Body of pancreas (tissue), 4 donors: ENCODE results near the gene SCN4A. TPM values are rescaled to one million over a fixed set of nuclear protein-coding genes. Genes with fewer than 3 reads are reported as not detected.

Experiments
- ATAC-seq: fragments of 150-250 bp; one replicate; pipeline ENCODE4 v1.9.1; 2016
- DNase-seq, 4 donors: peaks; one replicate each; pipeline ENCODE4 v3.0.0-alpha.2; 2019
- H3K27ac ChIP-seq, 4 donors: fragments of 200-600 bp; sonication (generic); 1 replicate in 3 of 4; 2 replicates in 1 of 4; pipeline versions ENCODE4 v1.5.1 to v1.6.1; 2016 to 2019; ENCODE audit warnings: mild to moderate bottlenecking in 1 of 4, mixed read lengths in 1 of 4, moderate library complexity in 1 of 4
- H3K27me3 ChIP-seq, 2 donors: fragments of 200-600 bp; sonication (generic); one replicate each; pipeline ENCODE4 v1.6.0; 2016; ENCODE audit warnings: mild to moderate bottlenecking in 1 of 2
- H3K36me3 ChIP-seq, 2 donors: fragments of 200-600 bp; sonication (generic); replicated peaks in 1 of 2; 2 replicates each; pipeline ENCODE4 v1.5.1; 2016; ENCODE audit warnings: low read depth in 2 of 2; ENCODE audit not compliant: insufficient read depth in 1 of 2
- H3K4me1 ChIP-seq: fragments of 200-600 bp; sonication (generic); one replicate; pipeline ENCODE4 v1.6.0; 2016
- H3K4me3 ChIP-seq, 2 donors: fragments of 200-600 bp; sonication (generic); 1 replicate in 1 of 2; 2 replicates in 1 of 2; pipeline ENCODE4 v1.5.1; 2016 to 2019
- H3K9me3 ChIP-seq, 3 donors: fragments of 200-600 bp; sonication (generic); 1 replicate in 2 of 3; 2 replicates in 1 of 3; pipeline ENCODE4 v1.5.1; 2016
- CTCF ChIP-seq, 7 experiments: fragments of 450-650 bp in 4 of 7; fragments of 200-600 bp in 3 of 7; sonication (generic) in 3 of 7; IDR thresholded peaks; one replicate each; pipeline ENCODE4 v1.5.1; 2016 to 2019; ENCODE audit warnings: antibody characterized with exemption in 7 of 7
- POLR2A ChIP-seq, 3 donors: fragments of 450-650 bp; IDR thresholded peaks; one replicate each; pipeline ENCODE4 v1.6.1; 2016; ENCODE audit warnings: antibody characterized with exemption in 3 of 3, mild to moderate bottlenecking in 2 of 3
- WGBS, 2 donors: methylation state at CpG; one replicate each; pipeline ENCODE4 v1.1.5; 2017; 5-methylcytosine and 5-hydroxymethylcytosine counted together
- intact Hi-C: fragments of 100-400 bp; cut with DNase I; formaldehyde crosslinking; loops from one replicate; pipeline ENCODE4 v1.15.1; 2023
- total RNA-seq, 2 donors: library from RNA; depleted of rRNA; stranded (reverse); fragments of >200 nt; gene quantifications; one replicate each; pipeline ENCODE4 v1.1.0, GENCODE V29; 2016

The SCN4A gene
- total RNA-seq, 2 donors from 2014 or later: 0.26 to 1.3 TPM

- 35 to 61% methylated on average over 12 to 29 of the region's 29 CpGs for WGBS, 2 donors
- peak; percentile 69 for ATAC-seq
- no peak overlapping the region for H3K27ac ChIP-seq
Observed at GRCh38 chr17:63950940-63951907, 21.5 kb downstream of the SCN4A start.

GRCh38 chr17:63949576-63950250 is 23.0 kb downstream of the SCN4A start:
- no peaks in the 10 kb centered on the region for H3K9me3 ChIP-seq
- intact Hi-C loops: no loop called here
- ATAC-seq (no peak), DNase-seq (no peak)
- 64 to 68% methylated on average over 18 of the region's 18 CpGs for WGBS, 2 donors
- no peaks in the 10 kb centered on the region for H3K4me1 ChIP-seq
- H3K4me3 ChIP-seq: no peak overlapping the region
- no peak overlapping the region for H3K27ac ChIP-seq
- TF ChIP-seq CTCF (IDR thresholded peaks at IDR 0.05) (no peak), POLR2A (IDR thresholded peaks at IDR 0.05) (no peak)
- H3K27me3 ChIP-seq: no peaks in the 10 kb centered on the region
- no peaks in the 10 kb centered on the region for H3K36me3 ChIP-seq

More at GRCh38 chr17:63950940-63951907, 21.5 kb downstream of the SCN4A start:
- H3K4me1 ChIP-seq: no peaks in the 10 kb centered on the region
- peak; percentile 63 to 81 (median 72) for DNase-seq
- no peak for TF ChIP-seq POLR2A (IDR thresholded peaks at IDR 0.05)
- TF ChIP-seq CTCF (IDR thresholded peaks at IDR 0.05): peak; percentile 33 to 63 (median 54)
- H3K36me3 ChIP-seq: no peaks in the 10 kb centered on the region
- intact Hi-C loops: no loop called here
- H3K4me3 ChIP-seq: no peak overlapping the region
- no peaks in the 10 kb centered on the region for H3K27me3 ChIP-seq
- no peaks in the 10 kb centered on the region for H3K9me3 ChIP-seq

- no peaks in the 10 kb centered on the region for H3K27me3 ChIP-seq
- intact Hi-C loops: no loop called here
- ATAC-seq: no peak
- DNase-seq: no peak
- no peaks in the 10 kb centered on the region for H3K36me3 ChIP-seq
- H3K4me1 ChIP-seq: no peaks in the 10 kb centered on the region
- no peak overlapping the region for H3K4me3 ChIP-seq
- no peak overlapping the region for H3K27ac ChIP-seq
- no peak for TF ChIP-seq POLR2A (IDR thresholded peaks at IDR 0.05)
- no peak for TF ChIP-seq CTCF (IDR thresholded peaks at IDR 0.05)
- H3K9me3 ChIP-seq: no peaks in the 10 kb centered on the region
- 80 to 84% methylated on average over 2 to 9 of the region's 9 CpGs for WGBS, 2 donors
Observed at GRCh38 chr17:63948521-63948920, 24.2 kb downstream of the SCN4A start.

- ATAC-seq (no peak), DNase-seq (no peak)
- no peak overlapping the region for H3K4me3 ChIP-seq
- H3K36me3 ChIP-seq: no peaks in the 10 kb centered on the region
- no peaks in the 10 kb centered on the region for H3K4me1 ChIP-seq
- H3K27me3 ChIP-seq: no peaks in the 10 kb centered on the region
- no peaks in the 10 kb centered on the region for H3K9me3 ChIP-seq
- TF ChIP-seq POLR2A (IDR thresholded peaks at IDR 0.05): no peak
- no peak for TF ChIP-seq CTCF (IDR thresholded peaks at IDR 0.05)
- intact Hi-C loops: no loop called here
- 40 to 70% methylated on average over 2 to 15 of the region's 18 CpGs for WGBS, 2 donors
- no peak overlapping the region for H3K27ac ChIP-seq
Observed at GRCh38 chr17:63947711-63948330, 24.9 kb downstream of the SCN4A start.
